ENCODE measurements around the gene HS1BP3. TPM values are rescaled to one million over a fixed set of nuclear protein-coding genes. Genes with fewer than 3 reads are reported as not detected.

The HS1BP3 gene
- polyA plus RNA-seq, 2 of the 4 experiments (the other 2 are of a cell fraction) = 12.4 to 23.5 TPM

- H3K27ac ChIP-seq = peak overlapping the region in 1 of 2 experiments; percentile 27; a peak in 1 of 6 replicates
- no peaks in the 10 kb centered on the region for H3K9me3 ChIP-seq
- TF ChIP-seq JUN (IDR thresholded peaks at IDR 0.05) = no peak
- no peak for TF ChIP-seq RARB (CRISPR knock-in tag; IDR thresholded peaks at IDR 0.05)
- TF ChIP-seq E2F6 (IDR thresholded peaks at IDR 0.05; ENCODE audit: borderline replicate concordance, low read depth) = no peak
- no peak for TF ChIP-seq EHMT2 (IDR thresholded peaks at IDR 0.05; ENCODE audit: low read depth)
- TF ChIP-seq GATA3 (IDR thresholded peaks at IDR 0.05; ENCODE audit: borderline replicate concordance) = no peak
- no peak for TF ChIP-seq RNF2 (IDR thresholded peaks at IDR 0.05; ENCODE audit: borderline replicate concordance, low read depth)
- TF ChIP-seq HOXB13 (CRISPR knock-in tag; IDR thresholded peaks at IDR 0.05; ENCODE audit: low read depth) = no peak
- no peak for TF ChIP-seq POLR2AphosphoS2 (conservative IDR thresholded peaks at IDR 0.05; ENCODE audit: low read length)
- no peak for TF ChIP-seq RAD21 (conservative IDR thresholded peaks at IDR 0.05 in 1 of 2, IDR thresholded peaks at IDR 0.05 in 1 of 2)
- no peak for TF ChIP-seq SREBF2 (IDR thresholded peaks at IDR 0.05)
- TF ChIP-seq FOSL2 (IDR thresholded peaks at IDR 0.05) = no peak
- no peak for TF ChIP-seq FOSL2 (CRISPR knock-in tag; IDR thresholded peaks at IDR 0.05)
- TF ChIP-seq NPAS2 (CRISPR knock-in tag; IDR thresholded peaks at IDR 0.05; ENCODE audit: borderline replicate concordance) = no peak
- POLR2A ChIA-PET = interaction anchor here (2.4 kb wide), 1 partner anchor 180 kb away, joined by 16 read pairs; the partner anchor contains the start of gene RHOB
- H3K4me1 ChIP-seq = no peaks in the 10 kb centered on the region
- DNase-seq (ENCODE audit: low read depth in 1 of 2, low spot score in 1 of 2) (no peak), FAIRE-seq (no peak), ATAC-seq (peak in 1 of 2 experiments; percentile 8; a peak in 1 of 6 replicates)
- H3K4me3 ChIP-seq = no peak overlapping the region
- whole genome bisulfite sequencing (ENCODE audit: missing lambda C conversion rate) = 90% methylated on average over 20 of the region's 20 CpGs
- H3K4me2 ChIP-seq = no peak overlapping the region
- CTCF ChIA-PET = interaction anchor here (0.5 to 4.8 kb wide), 7 partner anchors 8 to 249 kb away, joined by 3 to 30 read pairs (median 3); no protein-coding TSS in a partner anchor
Observed at GRCh38 chr2:20626698-20627513, 24.0 kb downstream of the HS1BP3 start.

- Histone ChIP-seq H3K4me2 (no peak overlapping the region), H3K4me3 (no peak overlapping the region), H3K27ac (no peak overlapping the region; a peak in 1 of 6 replicates), H3K4me1 (no peaks in the 10 kb centered on the region), H3K9me3 (no peaks in the 10 kb centered on the region)
- ChIA-PET POLR2A (interaction anchor here (2.4 kb wide), 1 partner anchor 179 kb away, joined by 16 read pairs; the partner anchor contains the start of gene RHOB), CTCF (interaction anchor here (0.5 to 4.8 kb wide), 8 partner anchors 9 to 248 kb away, joined by 3 to 30 read pairs (median 4); no protein-coding TSS in a partner anchor)
- no peak for DNase-seq (ENCODE audit: low read depth in 1 of 2, low spot score in 1 of 2)
- TF ChIP-seq MAFK (IDR thresholded peaks at IDR 0.05; ENCODE audit: partially characterized antibody) (no peak), SREBF2 (IDR thresholded peaks at IDR 0.05) (no peak), E2F6 (IDR thresholded peaks at IDR 0.05; ENCODE audit: borderline replicate concordance, low read depth) (no peak), FOSL2 (IDR thresholded peaks at IDR 0.05) (no peak), FOSL2 (CRISPR knock-in tag; IDR thresholded peaks at IDR 0.05) (no peak), SMC3 (IDR thresholded peaks at IDR 0.05) (no peak), EHMT2 (IDR thresholded peaks at IDR 0.05; ENCODE audit: low read depth) (no peak), HDAC2 (IDR thresholded peaks at IDR 0.05) (no peak), FOXS1 (CRISPR knock-in tag; IDR thresholded peaks at IDR 0.05) (no peak), ESRRA (IDR thresholded peaks at IDR 0.05; ENCODE audit: borderline replicate concordance, low read length) (no peak), CTCF (IDR thresholded peaks at IDR 0.05) (no peak), ATOH8 (CRISPR knock-in tag; IDR thresholded peaks at IDR 0.05; ENCODE audit: low read depth) (no peak), ZFP36 (IDR thresholded peaks at IDR 0.05; ENCODE audit: borderline replicate concordance, partially characterized antibody) (no peak), JUN (IDR thresholded peaks at IDR 0.05) (no peak), ELK1 (IDR thresholded peaks at IDR 0.05; ENCODE audit: low read depth, low read length) (no peak), NFE2L2 (conservative IDR thresholded peaks at IDR 0.05; ENCODE audit: low read length) (no peak), MAX (IDR thresholded peaks at IDR 0.05) (no peak), KDM1A (IDR thresholded peaks at IDR 0.05; ENCODE audit: low read depth) (no peak), BHLHE40 (IDR thresholded peaks at IDR 0.05; ENCODE audit: low read depth, low read length) (no peak), CHD4 (IDR thresholded peaks at IDR 0.05; ENCODE audit: borderline replicate concordance) (no peak), CHD2 (IDR thresholded peaks at IDR 0.05; ENCODE audit: low read length, partially characterized antibody) (no peak)
- WGBS (ENCODE audit: missing lambda C conversion rate) = 92% methylated on average over 2 of the region's 2 CpGs
- ATAC-seq = peak in 1 of 2 experiments; percentile 16; a peak in 1 of 6 replicates
- no peak for FAIRE-seq
Observed at GRCh38 chr2:20626392-20626697, 24.6 kb downstream of the HS1BP3 start.

Data from A549 (cell line).